Measurements from ENCODE around the gene CPED1. TPM values are rescaled to one million over a fixed set of nuclear protein-coding genes. Genes with fewer than 3 reads are reported as not detected.

Gene CPED1
- total and polyA plus RNA-seq, 3 donors from 2014 or later: 7.4 to 13.1 (median 11.8) TPM

DNA sequence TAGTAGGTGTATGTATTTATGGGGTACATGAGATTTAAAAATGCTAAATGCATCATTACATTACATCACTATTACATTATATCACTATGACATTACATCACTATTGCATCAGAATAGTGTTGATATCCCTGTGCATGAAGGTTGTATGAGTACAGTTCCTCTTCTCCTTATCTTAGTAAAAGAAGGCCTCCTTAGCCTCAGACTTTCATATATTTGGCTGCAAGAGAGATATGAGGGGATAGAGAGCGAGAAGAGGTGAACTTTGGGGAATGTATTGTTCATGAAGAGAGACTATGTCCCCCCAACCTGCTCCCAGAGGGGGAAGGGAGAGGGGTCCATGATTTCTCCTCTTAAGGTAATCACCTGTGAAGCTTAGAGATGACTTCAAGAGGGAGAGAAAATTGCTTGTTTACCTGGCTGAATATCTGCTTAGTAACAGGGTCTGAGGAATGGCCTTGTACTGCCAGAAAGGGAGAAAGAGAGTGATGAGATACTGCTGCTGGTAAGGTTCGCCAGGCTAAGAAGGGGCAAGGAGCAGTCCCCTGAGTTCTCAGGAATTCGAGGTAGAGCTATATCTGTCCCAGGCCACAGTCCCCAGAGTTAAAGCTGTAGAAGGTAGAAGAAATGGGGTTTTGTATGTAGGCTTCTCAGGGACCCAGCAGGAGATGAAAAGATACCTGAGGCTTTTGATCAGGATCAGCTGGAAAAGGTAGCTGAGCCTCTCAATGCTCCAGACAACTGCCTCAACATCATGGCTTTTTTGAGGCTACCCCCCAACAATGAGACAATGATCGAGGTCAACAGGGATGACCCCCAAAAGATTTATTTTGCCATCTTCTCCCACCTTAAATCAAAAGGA, 171.9 kb downstream of the CPED1 start:
- WGBS, 2 donors: 82 to 87% methylated on average over 4 of the region's 4 CpGs
- H3K4me3 ChIP-seq: no peak overlapping the region
- no peaks in the 10 kb centered on the region for H3K27me3 ChIP-seq
- no peak for DNase-seq
- intact Hi-C loops (cut with DNase I; ENCODE audit: low total_unique reads): no loop called here
- no peak overlapping the region for H3K27ac ChIP-seq
- no peaks in the 10 kb centered on the region for H3K4me1 ChIP-seq
- no peaks in the 10 kb centered on the region for H3K9me3 ChIP-seq
- TF ChIP-seq POLR2A (IDR thresholded peaks at IDR 0.05): no peak
- no peaks in the 10 kb centered on the region for H3K36me3 ChIP-seq (ENCODE audit: low read depth, missing control alignments)

DNA sequence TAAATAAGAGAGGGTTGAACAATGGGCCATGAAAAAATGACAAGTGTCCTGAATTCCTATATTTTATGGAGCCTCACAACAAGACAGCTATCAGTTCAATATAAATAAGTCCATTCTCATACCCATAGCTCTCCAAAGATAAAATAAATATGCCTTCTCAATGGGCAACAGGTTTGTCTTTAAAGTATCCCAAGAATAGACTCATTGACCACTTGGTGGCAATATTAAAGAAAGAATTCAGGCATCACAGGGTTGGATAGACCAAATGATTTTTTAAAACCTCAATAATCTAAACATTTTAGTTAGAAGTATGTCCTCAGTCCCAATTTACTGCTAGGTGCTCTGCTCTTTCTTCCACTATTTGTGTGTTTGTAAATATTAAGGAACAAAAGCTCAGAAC, 175.2 kb downstream of the CPED1 start:
- H3K4me1 ChIP-seq: no peaks in the 10 kb centered on the region
- H3K36me3 ChIP-seq (ENCODE audit: low read depth, missing control alignments): no peaks in the 10 kb centered on the region
- TF ChIP-seq, protein P1, sequence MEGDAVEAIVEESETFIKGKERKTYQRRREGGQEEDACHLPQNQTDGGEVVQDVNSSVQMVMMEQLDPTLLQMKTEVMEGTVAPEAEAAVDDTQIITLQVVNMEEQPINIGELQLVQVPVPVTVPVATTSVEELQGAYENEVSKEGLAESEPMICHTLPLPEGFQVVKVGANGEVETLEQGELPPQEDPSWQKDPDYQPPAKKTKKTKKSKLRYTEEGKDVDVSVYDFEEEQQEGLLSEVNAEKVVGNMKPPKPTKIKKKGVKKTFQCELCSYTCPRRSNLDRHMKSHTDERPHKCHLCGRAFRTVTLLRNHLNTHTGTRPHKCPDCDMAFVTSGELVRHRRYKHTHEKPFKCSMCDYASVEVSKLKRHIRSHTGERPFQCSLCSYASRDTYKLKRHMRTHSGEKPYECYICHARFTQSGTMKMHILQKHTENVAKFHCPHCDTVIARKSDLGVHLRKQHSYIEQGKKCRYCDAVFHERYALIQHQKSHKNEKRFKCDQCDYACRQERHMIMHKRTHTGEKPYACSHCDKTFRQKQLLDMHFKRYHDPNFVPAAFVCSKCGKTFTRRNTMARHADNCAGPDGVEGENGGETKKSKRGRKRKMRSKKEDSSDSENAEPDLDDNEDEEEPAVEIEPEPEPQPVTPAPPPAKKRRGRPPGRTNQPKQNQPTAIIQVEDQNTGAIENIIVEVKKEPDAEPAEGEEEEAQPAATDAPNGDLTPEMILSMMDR (IDR thresholded peaks at IDR 0.05): no peak
- no peak for TF ChIP-seq POLR2A (IDR thresholded peaks at IDR 0.05)
- intact Hi-C loops (cut with DNase I; ENCODE audit: low total_unique reads): no loop called here
- no peak for DNase-seq
- no peaks in the 10 kb centered on the region for H3K27me3 ChIP-seq
- H3K4me3 ChIP-seq: no peak overlapping the region
- no peak overlapping the region for H3K27ac ChIP-seq
- H3K9me3 ChIP-seq: no peaks in the 10 kb centered on the region

DNA sequence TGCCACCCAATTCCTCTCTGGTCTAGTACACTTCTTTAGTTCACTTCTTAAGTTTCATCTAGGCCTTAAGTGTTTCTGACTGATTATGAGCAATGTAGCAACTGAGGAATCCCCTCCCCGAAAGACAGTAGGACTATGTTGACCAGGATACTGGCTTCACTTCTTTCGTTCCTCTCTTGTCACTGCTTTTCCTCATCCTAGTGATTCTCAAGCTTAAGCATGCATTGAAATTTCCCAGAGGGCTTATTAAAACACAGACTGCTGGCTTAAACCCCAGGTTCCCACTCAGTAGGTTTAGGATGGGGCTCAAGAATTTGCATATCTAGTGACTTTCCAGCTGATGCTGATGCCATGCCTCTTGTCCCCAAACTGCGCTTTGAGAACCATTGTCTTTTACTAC, 175.7 kb downstream of the CPED1 start:
- no peak overlapping the region for H3K4me3 ChIP-seq
- no peak overlapping the region for H3K27ac ChIP-seq
- DNase-seq: no peak
- intact Hi-C loops (cut with DNase I; ENCODE audit: low total_unique reads): no loop called here
- no peaks in the 10 kb centered on the region for H3K36me3 ChIP-seq (ENCODE audit: low read depth, missing control alignments)
- no peaks in the 10 kb centered on the region for H3K4me1 ChIP-seq
- 79 to 88% methylated on average over 3 of the region's 3 CpGs for whole genome bisulfite sequencing, 2 donors
- H3K9me3 ChIP-seq: no peaks in the 10 kb centered on the region
- no peaks in the 10 kb centered on the region for H3K27me3 ChIP-seq
- TF ChIP-seq, protein P1 (IDR thresholded peaks at IDR 0.05): no peak

- 71 to 83% methylated on average over 3 of the region's 3 CpGs for WGBS, 2 donors
- H3K9me3 ChIP-seq: no peaks in the 10 kb centered on the region
- H3K27ac ChIP-seq: no peak overlapping the region
- no peaks in the 10 kb centered on the region for H3K4me1 ChIP-seq
- H3K4me3 ChIP-seq: no peak overlapping the region
- H3K27me3 ChIP-seq: no peaks in the 10 kb centered on the region
- DNase-seq: no peak
- TF ChIP-seq POLR2A (IDR thresholded peaks at IDR 0.05): no peak
- TF ChIP-seq, protein P1 (IDR thresholded peaks at IDR 0.05): no peak
- no peaks in the 10 kb centered on the region for H3K36me3 ChIP-seq (ENCODE audit: low read depth, missing control alignments)
- intact Hi-C loops (cut with DNase I; ENCODE audit: low total_unique reads): no loop called here
Observed at GRCh38 chr7:121166916-121167315, 178.4 kb downstream of the CPED1 start.

- TF ChIP-seq, protein P1 (IDR thresholded peaks at IDR 0.05): no peak
- TF ChIP-seq POLR2A (IDR thresholded peaks at IDR 0.05): no peak
- Histone ChIP-seq H3K27me3 (no peaks in the 10 kb centered on the region), H3K36me3 (ENCODE audit: low read depth, missing control alignments) (no peaks in the 10 kb centered on the region), H3K4me1 (no peaks in the 10 kb centered on the region), H3K27ac (no peak overlapping the region), H3K9me3 (no peaks in the 10 kb centered on the region), H3K4me3 (no peak overlapping the region)
- no peak for DNase-seq
- intact Hi-C loops (cut with DNase I; ENCODE audit: low total_unique reads): no loop called here
- WGBS, 2 donors: 96% methylated on average over 9 of the region's 9 CpGs
Observed at GRCh38 chr7:121167971-121168370, 179.5 kb downstream of the CPED1 start.

Measured in testis (tissue), 3 donors.